HepG2 (cell line): ENCODE data around the gene EIF6. TPM values are rescaled to one million over a fixed set of nuclear protein-coding genes. Genes with fewer than 3 reads are reported as not detected.

Experiments
- ATF1 ChIP-seq: IDR thresholded peaks from 2 replicates; pipeline ENCODE4 v1.6.1; 2016; ENCODE audit warnings: mild to moderate bottlenecking, control low read depth
- CCDC6 ChIP-seq: sonication (generic); formaldehyde crosslinking; IDR thresholded peaks from 2 replicates; pipeline ENCODE4 v1.8.1; 2022; ENCODE audit warnings: mild to moderate bottlenecking, missing genetic modification reagents, moderate library complexity
- ETV6 ChIP-seq: sonication (generic); formaldehyde crosslinking; conservative IDR thresholded peaks from 2 replicates; pipeline ENCODE4 v1.4.0; 2020; ENCODE audit warnings: missing genetic modification reagents
- FOXC1 ChIP-seq: sonication (generic); formaldehyde crosslinking; IDR thresholded peaks from 2 replicates; pipeline ENCODE4 v1.8.0; 2022; ENCODE audit warnings: mild to moderate bottlenecking, missing genetic modification reagents, borderline replicate concordance
- HINFP ChIP-seq: sonication (generic); formaldehyde crosslinking; IDR thresholded peaks from 2 replicates; pipeline ENCODE4 v1.4.0; 2020; ENCODE audit warnings: low read depth, mild to moderate bottlenecking, missing genetic modification reagents
- HNRNPH1 ChIP-seq: fragments of 200-400 bp; formaldehyde crosslinking; optimal IDR thresholded peaks from 2 replicates; pipeline ENCODE3; 2017; ENCODE audit warnings: mild to moderate bottlenecking, low read depth, low read length
- MIER2 ChIP-seq: IDR thresholded peaks from 2 replicates; pipeline ENCODE4 v1.6.1; 2016; ENCODE audit warnings: missing biosample characterization, missing genetic modification reagents
- PHB2 ChIP-seq: fragments of 450-650 bp; IDR thresholded peaks from 2 replicates; pipeline ENCODE4 v1.6.1; 2018; ENCODE audit not compliant: partially characterized antibody
- PRPF4 ChIP-seq: fragments of 200-400 bp; formaldehyde crosslinking; IDR thresholded peaks from 2 replicates; pipeline ENCODE4 v1.6.1; 2016; ENCODE audit warnings: low read length, low read depth; ENCODE audit not compliant: poor library complexity, severe bottlenecking
- TBX2 ChIP-seq: sonication (generic); formaldehyde crosslinking; IDR thresholded peaks from 2 replicates; pipeline ENCODE4 v1.5.0; 2020; ENCODE audit warnings: missing genetic modification reagents, mild to moderate bottlenecking, borderline replicate concordance
- ZBTB21 ChIP-seq: sonication (generic); formaldehyde crosslinking; IDR thresholded peaks from 2 replicates; pipeline ENCODE4 v1.4.0; 2020; ENCODE audit warnings: missing genetic modification reagents
- ZNF598 ChIP-seq: sonication (generic); formaldehyde crosslinking; IDR thresholded peaks from 2 replicates; pipeline ENCODE4 v1.5.1; 2020; ENCODE audit warnings: mild to moderate bottlenecking, missing genetic modification reagents, borderline replicate concordance
- ZNF83 ChIP-seq: sonication (generic); formaldehyde crosslinking; IDR thresholded peaks from 2 replicates; pipeline ENCODE4 v1.4.0; 2020; ENCODE audit warnings: missing genetic modification reagents, mild to moderate bottlenecking, borderline replicate concordance
- polyA plus RNA-seq, 8 experiments: library from polyadenylated mRNA; depleted of rRNA in 3 of 8; stranded (reverse) in 7 of 8; unstranded in 1 of 8; fragments of >200 nt; fragmentation: Illumina TruSeq in 4 of 8; extraction: Trizol in 4 of 8; gene quantifications; 2 replicates each; pipeline versions ENCODE4 v1.2.1 to v1.2.3, GENCODE V29; 2011 to 2016; ENCODE audit warnings: low read depth in 4 of 8, missing spikeins in 1 of 8, mixed read lengths in 1 of 8; ENCODE audit not compliant: insufficient read depth in 1 of 8
- total RNA-seq, 5 experiments: library from RNA; depleted of rRNA; stranded (reverse); fragments of >200 nt; fragmentation: Illumina TruSeq; extraction: Trizol; gene quantifications; 2 replicates each; pipeline ENCODE4 v1.2.3, GENCODE V29; 2016; ENCODE audit warnings: low read depth in 1 of 5
- TF ChIP-seq, protein P1 (sequence below): IDR thresholded peaks from 2 replicates; pipeline ENCODE4 v1.6.1; 2016; ENCODE audit warnings: mild to moderate bottlenecking
- TF ChIP-seq, protein P2 (sequence below): sonication (generic); formaldehyde crosslinking; IDR thresholded peaks from 2 replicates; pipeline ENCODE4 v1.4.0; 2020; ENCODE audit warnings: low read depth, missing genetic modification reagents
- TF ChIP-seq, protein P3 (sequence below): sonication (generic); formaldehyde crosslinking; IDR thresholded peaks from 2 replicates; pipeline ENCODE4 v1.5.0; 2020; ENCODE audit warnings: missing genetic modification reagents
- TF ChIP-seq, protein P4 (sequence below): sonication (generic); formaldehyde crosslinking; IDR thresholded peaks from 2 replicates; pipeline ENCODE4 v1.4.0; 2020; ENCODE audit warnings: mild to moderate bottlenecking, missing genetic modification reagents
- TF ChIP-seq, protein P5 (sequence below): sonication (generic); formaldehyde crosslinking; IDR thresholded peaks from 2 replicates; pipeline ENCODE4 v1.8.0; 2022; ENCODE audit warnings: mild to moderate bottlenecking, missing genetic modification reagents, moderate library complexity

Gene EIF6
- total and polyA plus RNA-seq, 2 of the 13 experiments (the other 11 are each of a cell fraction or from before 2014, with no cell fraction given), result 462 to 466 TPM

DNA sequence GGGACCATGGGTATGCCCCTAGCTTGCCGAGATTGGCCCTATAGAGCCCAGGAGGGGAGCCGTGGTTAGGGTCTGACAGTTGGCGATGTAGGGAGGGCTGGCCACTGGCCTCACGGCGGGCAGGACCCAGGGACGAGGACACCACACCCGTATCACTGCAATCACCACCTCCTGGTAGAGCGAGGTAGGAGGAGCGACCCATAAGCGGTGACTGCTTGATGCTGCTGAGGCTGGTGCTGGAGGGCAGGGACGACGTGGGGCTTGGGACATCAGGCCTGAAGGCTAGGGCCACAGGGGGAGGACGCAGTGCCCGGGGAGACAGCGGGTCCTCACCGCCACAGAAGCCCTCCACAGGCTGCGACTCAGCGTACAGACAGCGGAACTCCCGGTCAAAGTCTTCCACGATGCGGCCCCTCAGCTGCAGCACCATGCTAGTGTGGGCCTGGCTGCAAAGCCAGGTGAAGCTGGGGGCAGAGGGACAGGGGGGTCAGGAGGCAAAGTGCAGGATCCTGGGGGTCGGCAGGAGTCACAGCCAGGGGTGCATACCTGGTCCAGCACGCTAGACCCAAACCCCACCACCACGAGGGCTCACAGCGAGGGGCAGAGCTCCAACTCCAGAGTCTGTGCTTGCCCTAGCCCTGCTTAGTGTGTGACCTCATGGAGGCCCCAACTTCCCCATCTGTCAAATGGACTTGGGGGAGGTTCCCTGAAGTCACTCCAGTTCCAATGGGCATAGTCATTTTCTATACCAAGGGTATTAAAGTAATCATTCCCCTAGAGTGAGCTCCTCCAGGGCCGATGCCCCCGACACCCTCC, 3.1 kb upstream of the EIF6 start (continued):
- TF ChIP-seq, protein P1, sequence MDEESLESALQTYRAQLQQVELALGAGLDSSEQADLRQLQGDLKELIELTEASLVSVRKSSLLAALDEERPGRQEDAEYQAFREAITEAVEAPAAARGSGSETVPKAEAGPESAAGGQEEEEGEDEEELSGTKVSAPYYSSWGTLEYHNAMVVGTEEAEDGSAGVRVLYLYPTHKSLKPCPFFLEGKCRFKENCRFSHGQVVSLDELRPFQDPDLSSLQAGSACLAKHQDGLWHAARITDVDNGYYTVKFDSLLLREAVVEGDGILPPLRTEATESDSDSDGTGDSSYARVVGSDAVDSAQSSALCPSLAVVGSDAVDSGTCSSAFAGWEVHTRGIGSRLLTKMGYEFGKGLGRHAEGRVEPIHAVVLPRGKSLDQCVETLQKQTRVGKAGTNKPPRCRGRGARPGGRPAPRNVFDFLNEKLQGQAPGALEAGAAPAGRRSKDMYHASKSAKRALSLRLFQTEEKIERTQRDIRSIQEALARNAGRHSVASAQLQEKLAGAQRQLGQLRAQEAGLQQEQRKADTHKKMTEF (CRISPR knock-in tag), result no peak
- TF ChIP-seq, protein P2, sequence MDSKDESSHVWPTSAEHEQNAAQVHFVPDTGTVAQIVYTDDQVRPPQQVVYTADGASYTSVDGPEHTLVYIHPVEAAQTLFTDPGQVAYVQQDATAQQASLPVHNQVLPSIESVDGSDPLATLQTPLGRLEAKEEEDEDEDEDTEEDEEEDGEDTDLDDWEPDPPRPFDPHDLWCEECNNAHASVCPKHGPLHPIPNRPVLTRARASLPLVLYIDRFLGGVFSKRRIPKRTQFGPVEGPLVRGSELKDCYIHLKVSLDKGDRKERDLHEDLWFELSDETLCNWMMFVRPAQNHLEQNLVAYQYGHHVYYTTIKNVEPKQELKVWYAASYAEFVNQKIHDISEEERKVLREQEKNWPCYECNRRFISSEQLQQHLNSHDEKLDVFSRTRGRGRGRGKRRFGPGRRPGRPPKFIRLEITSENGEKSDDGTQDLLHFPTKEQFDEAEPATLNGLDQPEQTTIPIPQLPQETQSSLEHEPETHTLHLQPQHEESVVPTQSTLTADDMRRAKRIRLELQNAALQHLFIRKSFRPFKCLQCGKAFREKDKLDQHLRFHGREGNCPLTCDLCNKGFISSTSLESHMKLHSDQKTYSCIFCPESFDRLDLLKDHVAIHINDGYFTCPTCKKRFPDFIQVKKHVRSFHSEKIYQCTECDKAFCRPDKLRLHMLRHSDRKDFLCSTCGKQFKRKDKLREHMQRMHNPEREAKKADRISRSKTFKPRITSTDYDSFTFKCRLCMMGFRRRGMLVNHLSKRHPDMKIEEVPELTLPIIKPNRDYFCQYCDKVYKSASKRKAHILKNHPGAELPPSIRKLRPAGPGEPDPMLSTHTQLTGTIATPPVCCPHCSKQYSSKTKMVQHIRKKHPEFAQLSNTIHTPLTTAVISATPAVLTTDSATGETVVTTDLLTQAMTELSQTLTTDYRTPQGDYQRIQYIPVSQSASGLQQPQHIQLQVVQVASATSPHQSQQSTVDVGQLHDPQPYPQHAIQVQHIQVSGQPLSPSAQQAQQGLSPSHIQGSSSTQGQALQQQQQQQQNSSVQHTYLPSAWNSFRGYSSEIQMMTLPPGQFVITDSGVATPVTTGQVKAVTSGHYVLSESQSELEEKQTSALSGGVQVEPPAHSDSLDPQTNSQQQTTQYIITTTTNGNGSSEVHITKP (CRISPR knock-in tag), result peak; percentile 83
- TF ChIP-seq PHB2 (no peak), ETV6 (CRISPR knock-in tag) (no peak), MIER2 (CRISPR knock-in tag) (no peak), ZNF598 (peak; percentile 65; the same call in 1 of the 2 replicates), HINFP (0 out of 2 replicates have a peak, but pooled peaks have one; percentile 32), CCDC6 (CRISPR knock-in tag) (no peak), FOXC1 (CRISPR knock-in tag) (0 out of 2 replicates have a peak, but pooled peaks have one; percentile 61), PRPF4 (no peak), ZNF83 (peak; percentile 72; the same call in 1 of the 2 replicates), HNRNPH1 (peak; percentile 17), ATF1 (no peak), TBX2 (CRISPR knock-in tag) (no peak), ZBTB21 (CRISPR knock-in tag) (no peak)
- TF ChIP-seq, protein P3, sequence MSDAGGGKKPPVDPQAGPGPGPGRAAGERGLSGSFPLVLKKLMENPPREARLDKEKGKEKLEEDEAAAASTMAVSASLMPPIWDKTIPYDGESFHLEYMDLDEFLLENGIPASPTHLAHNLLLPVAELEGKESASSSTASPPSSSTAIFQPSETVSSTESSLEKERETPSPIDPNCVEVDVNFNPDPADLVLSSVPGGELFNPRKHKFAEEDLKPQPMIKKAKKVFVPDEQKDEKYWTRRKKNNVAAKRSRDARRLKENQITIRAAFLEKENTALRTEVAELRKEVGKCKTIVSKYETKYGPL (CRISPR knock-in tag), result no peak
- TF ChIP-seq, protein P4, sequence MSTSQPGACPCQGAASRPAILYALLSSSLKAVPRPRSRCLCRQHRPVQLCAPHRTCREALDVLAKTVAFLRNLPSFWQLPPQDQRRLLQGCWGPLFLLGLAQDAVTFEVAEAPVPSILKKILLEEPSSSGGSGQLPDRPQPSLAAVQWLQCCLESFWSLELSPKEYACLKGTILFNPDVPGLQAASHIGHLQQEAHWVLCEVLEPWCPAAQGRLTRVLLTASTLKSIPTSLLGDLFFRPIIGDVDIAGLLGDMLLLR, result peak; percentile 14; the same call in 1 of the 2 replicates
- TF ChIP-seq, protein P5, sequence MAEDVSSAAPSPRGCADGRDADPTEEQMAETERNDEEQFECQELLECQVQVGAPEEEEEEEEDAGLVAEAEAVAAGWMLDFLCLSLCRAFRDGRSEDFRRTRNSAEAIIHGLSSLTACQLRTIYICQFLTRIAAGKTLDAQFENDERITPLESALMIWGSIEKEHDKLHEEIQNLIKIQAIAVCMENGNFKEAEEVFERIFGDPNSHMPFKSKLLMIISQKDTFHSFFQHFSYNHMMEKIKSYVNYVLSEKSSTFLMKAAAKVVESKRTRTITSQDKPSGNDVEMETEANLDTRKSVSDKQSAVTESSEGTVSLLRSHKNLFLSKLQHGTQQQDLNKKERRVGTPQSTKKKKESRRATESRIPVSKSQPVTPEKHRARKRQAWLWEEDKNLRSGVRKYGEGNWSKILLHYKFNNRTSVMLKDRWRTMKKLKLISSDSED, result no peak
